ENCODE measurements around the gene TAF15.

DNA sequence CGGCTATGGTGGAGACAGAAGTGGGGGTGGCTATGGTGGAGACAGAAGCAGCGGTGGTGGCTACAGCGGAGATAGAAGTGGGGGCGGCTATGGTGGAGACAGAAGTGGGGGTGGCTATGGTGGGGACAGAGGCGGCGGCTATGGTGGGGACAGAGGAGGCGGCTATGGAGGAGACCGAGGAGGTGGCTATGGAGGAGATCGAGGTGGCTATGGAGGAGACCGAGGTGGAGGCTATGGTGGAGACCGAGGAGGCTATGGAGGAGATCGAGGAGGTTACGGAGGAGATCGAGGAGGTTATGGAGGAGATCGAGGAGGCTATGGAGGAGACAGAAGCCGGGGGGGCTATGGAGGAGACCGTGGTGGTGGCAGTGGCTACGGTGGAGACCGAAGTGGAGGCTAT, 35.3 kb downstream of the TAF15 start:
- TF ChIP-seq, protein P1, sequence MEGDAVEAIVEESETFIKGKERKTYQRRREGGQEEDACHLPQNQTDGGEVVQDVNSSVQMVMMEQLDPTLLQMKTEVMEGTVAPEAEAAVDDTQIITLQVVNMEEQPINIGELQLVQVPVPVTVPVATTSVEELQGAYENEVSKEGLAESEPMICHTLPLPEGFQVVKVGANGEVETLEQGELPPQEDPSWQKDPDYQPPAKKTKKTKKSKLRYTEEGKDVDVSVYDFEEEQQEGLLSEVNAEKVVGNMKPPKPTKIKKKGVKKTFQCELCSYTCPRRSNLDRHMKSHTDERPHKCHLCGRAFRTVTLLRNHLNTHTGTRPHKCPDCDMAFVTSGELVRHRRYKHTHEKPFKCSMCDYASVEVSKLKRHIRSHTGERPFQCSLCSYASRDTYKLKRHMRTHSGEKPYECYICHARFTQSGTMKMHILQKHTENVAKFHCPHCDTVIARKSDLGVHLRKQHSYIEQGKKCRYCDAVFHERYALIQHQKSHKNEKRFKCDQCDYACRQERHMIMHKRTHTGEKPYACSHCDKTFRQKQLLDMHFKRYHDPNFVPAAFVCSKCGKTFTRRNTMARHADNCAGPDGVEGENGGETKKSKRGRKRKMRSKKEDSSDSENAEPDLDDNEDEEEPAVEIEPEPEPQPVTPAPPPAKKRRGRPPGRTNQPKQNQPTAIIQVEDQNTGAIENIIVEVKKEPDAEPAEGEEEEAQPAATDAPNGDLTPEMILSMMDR (IDR thresholded peaks at IDR 0.05) = no peak
- no peak for TF ChIP-seq POLR2A (IDR thresholded peaks at IDR 0.05)

Measured in testis (tissue), 2 donors.